ENCODE data around the gene STK11.

Gene STK11

DNA sequence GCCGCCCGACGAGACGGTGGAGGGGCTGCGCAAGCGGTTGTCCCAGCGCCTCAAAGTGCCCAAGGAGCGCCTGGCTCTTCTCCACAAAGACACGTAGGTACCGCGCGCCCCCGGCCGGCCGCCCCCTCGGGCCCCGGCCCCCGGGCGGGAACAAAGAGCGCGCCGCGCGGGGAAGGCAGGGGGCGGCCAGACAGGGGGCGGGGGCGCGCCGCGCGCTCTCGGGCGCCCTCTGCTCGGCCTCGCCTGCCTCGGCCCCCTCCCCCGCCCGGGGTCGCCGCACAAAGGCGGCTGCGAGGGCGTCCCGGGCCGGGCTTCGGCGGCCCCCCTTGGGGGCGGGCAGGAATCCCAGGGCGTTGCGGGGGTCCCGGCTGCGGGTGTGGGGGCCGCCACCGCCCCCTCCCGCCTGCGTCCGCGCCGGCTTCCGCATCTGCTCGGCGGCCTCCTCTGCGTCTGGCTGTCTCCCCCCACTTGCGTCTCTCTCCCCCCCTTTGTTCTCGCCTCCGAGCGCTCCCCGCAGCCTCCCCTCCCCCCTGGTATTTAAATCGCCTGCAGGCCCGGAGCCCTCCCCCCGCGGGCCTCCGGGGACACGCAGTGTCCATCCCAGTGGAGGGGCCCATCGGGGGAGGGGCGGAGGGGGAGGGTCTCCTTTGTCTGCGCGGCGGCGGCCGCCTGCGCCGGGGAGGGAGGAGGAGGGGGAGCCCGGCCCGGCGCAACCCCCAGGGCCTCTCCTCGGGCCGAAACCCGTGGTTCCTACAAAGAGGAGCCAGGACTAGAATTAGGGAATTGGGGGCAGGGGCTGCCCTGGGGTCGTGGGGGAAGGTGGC lies 45.1 kb downstream of the STK11 start:
- TF ChIP-seq, protein P1, sequence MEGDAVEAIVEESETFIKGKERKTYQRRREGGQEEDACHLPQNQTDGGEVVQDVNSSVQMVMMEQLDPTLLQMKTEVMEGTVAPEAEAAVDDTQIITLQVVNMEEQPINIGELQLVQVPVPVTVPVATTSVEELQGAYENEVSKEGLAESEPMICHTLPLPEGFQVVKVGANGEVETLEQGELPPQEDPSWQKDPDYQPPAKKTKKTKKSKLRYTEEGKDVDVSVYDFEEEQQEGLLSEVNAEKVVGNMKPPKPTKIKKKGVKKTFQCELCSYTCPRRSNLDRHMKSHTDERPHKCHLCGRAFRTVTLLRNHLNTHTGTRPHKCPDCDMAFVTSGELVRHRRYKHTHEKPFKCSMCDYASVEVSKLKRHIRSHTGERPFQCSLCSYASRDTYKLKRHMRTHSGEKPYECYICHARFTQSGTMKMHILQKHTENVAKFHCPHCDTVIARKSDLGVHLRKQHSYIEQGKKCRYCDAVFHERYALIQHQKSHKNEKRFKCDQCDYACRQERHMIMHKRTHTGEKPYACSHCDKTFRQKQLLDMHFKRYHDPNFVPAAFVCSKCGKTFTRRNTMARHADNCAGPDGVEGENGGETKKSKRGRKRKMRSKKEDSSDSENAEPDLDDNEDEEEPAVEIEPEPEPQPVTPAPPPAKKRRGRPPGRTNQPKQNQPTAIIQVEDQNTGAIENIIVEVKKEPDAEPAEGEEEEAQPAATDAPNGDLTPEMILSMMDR (IDR thresholded peaks at IDR 0.05) = no peak
- Histone ChIP-seq H3K27me3 (no peaks in the 10 kb centered on the region), H3K9me3 (no peaks in the 10 kb centered on the region), H3K27ac (peak overlapping the region; percentile 98), H3K4me3 (peak overlapping the region; percentile 67 to 94), H3K4me1 (peaks cover 7 to 67% (median 55%) of the 10 kb centered on the region in 4 donors), H3K36me3 (peaks cover 22 to 37% (median 29%) of the 10 kb centered on the region in 3 donors)
- intact Hi-C loops (cut with DNase I; ENCODE audit: low total_unique reads) = no loop called here
- no peak for DNase-seq

DNA sequence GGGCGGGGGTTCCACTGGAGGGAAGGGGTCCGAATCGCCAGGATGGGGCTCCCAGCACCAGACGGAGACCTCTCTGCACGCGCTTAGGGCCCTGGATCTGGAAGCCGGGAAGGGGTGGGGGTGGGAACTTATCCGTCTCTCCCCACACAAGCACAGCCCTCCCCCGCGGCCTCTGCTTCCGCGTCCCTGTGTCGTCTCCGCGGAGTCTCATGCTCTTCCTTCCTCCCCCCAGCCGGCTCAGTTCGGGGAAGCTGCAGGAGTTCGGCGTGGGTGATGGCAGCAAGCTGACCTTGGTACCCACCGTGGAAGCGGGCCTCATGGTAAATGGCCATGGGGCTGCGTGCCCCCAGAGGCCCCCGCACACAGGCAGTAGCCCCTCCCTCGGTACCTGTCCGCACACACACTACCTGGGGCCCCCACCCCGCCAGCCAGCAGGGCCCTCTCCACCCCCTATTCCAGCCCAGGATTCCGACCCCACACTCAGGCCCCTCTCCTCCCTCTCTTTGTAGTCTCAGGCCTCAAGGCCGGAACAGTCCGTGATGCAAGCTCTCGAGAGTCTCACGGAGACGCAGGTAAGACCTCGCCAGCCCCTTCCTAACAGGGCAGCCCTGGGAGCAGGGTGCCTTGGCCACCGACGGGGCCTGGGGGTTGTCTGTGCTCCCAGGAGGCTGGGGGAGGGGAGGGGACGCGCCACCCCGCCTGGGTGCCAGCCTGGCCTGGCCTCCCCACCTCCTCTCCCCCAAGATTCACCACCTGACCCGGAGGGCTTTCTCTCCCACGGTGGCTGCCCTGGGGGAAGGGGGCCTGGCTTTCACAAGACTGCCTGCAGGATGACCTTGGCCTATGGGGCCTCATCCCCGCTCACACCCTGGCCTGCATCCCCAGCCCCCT lies 46.0 kb downstream of the STK11 start:
- H3K27ac ChIP-seq = peak overlapping the region; percentile 98
- peak; percentile 84 to 89 for DNase-seq
- intact Hi-C loops (cut with DNase I; ENCODE audit: low total_unique reads) = no loop called here
- TF ChIP-seq, protein P1 (IDR thresholded peaks at IDR 0.05) = no peak
- H3K9me3 ChIP-seq = no peaks in the 10 kb centered on the region
- no peaks in the 10 kb centered on the region for H3K27me3 ChIP-seq
- peak overlapping the region; percentile 67 to 94 for H3K4me3 ChIP-seq
- H3K36me3 ChIP-seq = peaks cover 29 to 46% (median 38%) of the 10 kb centered on the region in 3 donors
- H3K4me1 ChIP-seq = peaks cover 7 to 62% (median 51%) of the 10 kb centered on the region in 4 donors

DNA sequence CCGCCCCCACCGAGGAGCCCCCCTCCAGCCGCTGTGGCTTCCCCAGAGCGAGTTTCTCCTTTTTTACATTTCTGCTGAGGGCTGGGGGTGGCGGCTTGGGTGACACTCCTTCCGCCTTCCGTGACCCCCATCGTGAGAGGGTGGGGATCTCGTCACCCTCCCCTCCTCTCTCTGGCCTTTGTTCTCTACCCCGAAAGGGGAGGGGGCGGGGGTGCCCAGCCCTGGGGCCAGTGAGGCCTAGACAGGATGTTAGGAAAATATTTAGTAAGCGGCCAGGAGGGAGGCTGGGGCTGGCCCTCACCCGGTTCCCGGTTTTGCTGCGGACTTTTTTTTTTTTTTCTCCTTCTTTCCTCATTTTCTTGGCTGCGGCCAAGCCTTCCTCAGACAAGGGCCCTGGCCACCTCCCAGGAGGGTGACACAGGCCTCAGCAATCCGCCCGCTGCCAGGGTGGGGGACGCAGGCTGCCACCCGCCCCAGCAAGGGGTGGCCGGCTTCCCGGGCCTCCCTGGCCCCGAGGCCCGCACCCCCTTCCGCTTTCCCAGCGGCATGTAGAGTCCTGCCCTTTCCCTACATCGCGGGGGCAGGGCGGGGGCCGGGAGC lies 46.7 kb downstream of the STK11 start:
- Histone ChIP-seq H3K36me3 (peaks cover 36 to 51% (median 46%) of the 10 kb centered on the region in 3 donors), H3K27ac (peak overlapping the region; percentile 98), H3K4me1 (peaks cover 7 to 60% (median 52%) of the 10 kb centered on the region in 4 donors), H3K9me3 (no peaks in the 10 kb centered on the region), H3K4me3 (peak overlapping the region; percentile 67 to 94), H3K27me3 (no peaks in the 10 kb centered on the region)
- intact Hi-C loops (cut with DNase I; ENCODE audit: low total_unique reads) = no loop called here
- TF ChIP-seq, protein P1 (IDR thresholded peaks at IDR 0.05) = no peak
- DNase-seq = peak; percentile 95 to 98

DNA sequence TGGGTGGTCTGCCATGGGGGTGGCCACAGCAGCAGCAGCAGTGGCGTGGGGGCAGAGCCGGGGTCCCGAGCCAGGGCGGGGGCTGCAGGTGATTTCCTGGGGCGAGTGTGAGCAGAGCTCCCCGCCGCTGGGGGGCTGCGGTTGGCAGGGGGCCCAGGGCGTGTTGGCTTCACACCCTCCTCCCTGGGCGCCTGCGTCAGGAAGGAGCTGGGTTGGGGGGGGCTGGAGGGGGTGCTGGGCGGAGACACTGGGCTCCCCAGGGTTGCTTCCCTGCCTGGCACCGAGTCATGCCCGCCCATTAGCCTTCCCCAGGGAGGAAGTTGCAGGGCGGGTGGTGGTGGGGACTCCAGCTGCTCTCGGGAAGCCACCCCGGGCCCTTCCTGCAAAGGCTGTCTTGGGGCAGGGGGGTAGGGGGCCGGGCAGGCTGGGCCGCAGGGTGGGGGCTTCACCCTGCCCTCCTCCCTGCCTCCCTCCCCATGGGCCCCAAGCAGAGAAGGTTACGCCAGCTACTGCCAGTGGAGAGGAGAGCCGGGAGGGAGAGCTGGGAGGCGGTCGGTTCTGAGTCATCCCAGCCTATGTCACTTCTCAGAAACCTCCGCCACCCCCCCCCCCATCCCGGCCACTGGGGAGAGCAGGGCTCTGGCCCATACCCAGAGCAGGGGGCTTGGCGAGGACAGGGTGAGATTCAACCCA lies 47.4 kb downstream of the STK11 start:
- DNase-seq = peak; percentile 95 to 98
- TF ChIP-seq, protein P1 (IDR thresholded peaks at IDR 0.05) = peak in 1 of 2 experiments; percentile 40
- H3K4me1 ChIP-seq = peaks cover 7 to 59% (median 52%) of the 10 kb centered on the region in 4 donors
- H3K27ac ChIP-seq = peak overlapping the region; percentile 98
- H3K4me3 ChIP-seq = peak overlapping the region; percentile 67 to 94
- no peaks in the 10 kb centered on the region for H3K9me3 ChIP-seq
- intact Hi-C loops (cut with DNase I; ENCODE audit: low total_unique reads) = no loop called here
- H3K27me3 ChIP-seq = no peaks in the 10 kb centered on the region
- H3K36me3 ChIP-seq = peaks cover 38 to 57% (median 52%) of the 10 kb centered on the region in 3 donors
